H9 (cell line): Measurements from ENCODE around the gene GSTO1. TPM values are rescaled to one million over a fixed set of nuclear protein-coding genes. Genes with fewer than 3 reads are reported as not detected.

ENCODE experiments used
- DNase-seq: peaks from one replicate; pipeline ENCODE4 v3.0.0-alpha.2; 2017
- H2AFZ ChIP-seq: one replicate; pipeline ENCODE4 v1.6.1; 2013; ENCODE audit warnings: mild to moderate bottlenecking, low read length, control low read depth, moderate library complexity
- H2AK5ac ChIP-seq: 2 replicates; pipeline ENCODE4 v1.6.1; 2013; ENCODE audit warnings: low read length, control low read depth, mixed read lengths; ENCODE audit not compliant: insufficient read length
- H2BK120ac ChIP-seq: one replicate; pipeline ENCODE4 v1.6.1; 2013; ENCODE audit warnings: low read depth, mild to moderate bottlenecking, low read length, control low read depth, inconsistent platforms; ENCODE audit not compliant: poor library complexity, severe bottlenecking
- H2BK12ac ChIP-seq: 2 replicates; pipeline ENCODE4 v1.6.1; 2013; ENCODE audit warnings: low read length, control low read depth, mixed read lengths, low read depth; ENCODE audit not compliant: insufficient read length
- H2BK15ac ChIP-seq: 2 replicates; pipeline ENCODE4 v1.6.1; 2013; ENCODE audit warnings: low read depth, low read length, control low read depth
- H2BK20ac ChIP-seq: one replicate; pipeline ENCODE4 v1.6.1; 2013; ENCODE audit warnings: low read depth, mild to moderate bottlenecking, low read length, control low read depth, inconsistent platforms; ENCODE audit not compliant: poor library complexity, severe bottlenecking
- H2BK5ac ChIP-seq: 2 replicates; pipeline ENCODE4 v1.6.1; 2013; ENCODE audit warnings: low read length, control low read depth, mixed read lengths; ENCODE audit not compliant: insufficient read length
- H3K14ac ChIP-seq: 2 replicates; pipeline ENCODE4 v1.6.1; 2013; ENCODE audit warnings: low read length, control low read depth; ENCODE audit not compliant: insufficient read depth
- H3K18ac ChIP-seq: 2 replicates; pipeline ENCODE4 v1.6.1; 2013; ENCODE audit warnings: low read depth, mild to moderate bottlenecking, mixed read lengths, low read length, control low read depth; ENCODE audit not compliant: insufficient read length
- H3K23ac ChIP-seq: 2 replicates; pipeline ENCODE4 v1.6.1; 2013; ENCODE audit warnings: low read length, control low read depth, mixed read lengths, low read depth; ENCODE audit not compliant: insufficient read length
- H3K23me2 ChIP-seq: 2 replicates; pipeline ENCODE4 v1.6.1; 2013; ENCODE audit warnings: low read depth, mild to moderate bottlenecking, mixed read lengths, low read length, control low read depth; ENCODE audit not compliant: insufficient read length, poor library complexity, severe bottlenecking
- H3K27ac ChIP-seq: 2 replicates; pipeline ENCODE4 v1.5.1; 2013; ENCODE audit warnings: low read length, control low read depth, mixed read lengths, low read depth; ENCODE audit not compliant: insufficient read length
- H3K27me3 ChIP-seq: 2 replicates; pipeline ENCODE4 v1.6.1; 2013; ENCODE audit warnings: low read length, control low read depth, inconsistent platforms; ENCODE audit not compliant: insufficient read depth
- H3K4ac ChIP-seq: 2 replicates; pipeline ENCODE4 v1.6.1; 2013; ENCODE audit warnings: low read depth, mild to moderate bottlenecking, control low read depth, inconsistent platforms, low read length, moderate library complexity
- H3K4me1 ChIP-seq: 2 replicates; pipeline ENCODE4 v1.6.1; 2013; ENCODE audit warnings: low read length, control low read depth, inconsistent platforms; ENCODE audit not compliant: insufficient read depth
- H3K4me2 ChIP-seq: 2 replicates; pipeline ENCODE4 v1.6.1; 2013; ENCODE audit warnings: low read length, control low read depth, mixed read lengths; ENCODE audit not compliant: insufficient read length, insufficient read depth
- H3K56ac ChIP-seq: 2 replicates; pipeline ENCODE4 v1.6.1; 2013; ENCODE audit warnings: low read depth, mild to moderate bottlenecking, mixed read lengths, low read length, control low read depth; ENCODE audit not compliant: insufficient read length
- H3K79me1 ChIP-seq: 2 replicates; pipeline ENCODE4 v1.6.1; 2013; ENCODE audit warnings: low read depth, mild to moderate bottlenecking, moderate library complexity, low read length, control low read depth, inconsistent platforms; ENCODE audit not compliant: insufficient read depth, poor library complexity, severe bottlenecking
- H3K79me2 ChIP-seq: 2 replicates; pipeline ENCODE4 v1.6.1; 2013; ENCODE audit warnings: low read length, control low read depth, inconsistent platforms; ENCODE audit not compliant: insufficient read depth
- H3K9ac ChIP-seq: 2 replicates; pipeline ENCODE4 v1.6.1; 2013; ENCODE audit warnings: low read length, control low read depth, mixed read lengths; ENCODE audit not compliant: insufficient read length; ENCODE audit errors: extremely low read depth
- H3K9me3 ChIP-seq: one replicate; pipeline ENCODE4 v1.6.1; 2013; ENCODE audit warnings: low read depth, low read length, inconsistent platforms; ENCODE audit not compliant: control insufficient read depth
- H3T11ph ChIP-seq: one replicate; pipeline ENCODE4 v1.6.1; 2013; ENCODE audit warnings: mild to moderate bottlenecking, low read length, control low read depth, inconsistent platforms
- H4K20me1 ChIP-seq: one replicate; pipeline ENCODE4 v1.6.1; 2013; ENCODE audit not compliant: control insufficient read depth, insufficient read length, insufficient read depth
- H4K5ac ChIP-seq: 2 replicates; pipeline ENCODE4 v1.6.1; 2013; ENCODE audit warnings: low read depth, mild to moderate bottlenecking, mixed read lengths, low read length, control low read depth; ENCODE audit not compliant: insufficient read length
- H4K8ac ChIP-seq: replicated peaks from 2 replicates; pipeline ENCODE4 v1.6.1; 2013; ENCODE audit warnings: low read length, control low read depth, mixed read lengths, low read depth; ENCODE audit not compliant: insufficient read length
- H4K91ac ChIP-seq: 2 replicates; pipeline ENCODE4 v1.6.1; 2013; ENCODE audit warnings: low read depth, mild to moderate bottlenecking, moderate library complexity, mixed read lengths, low read length, control low read depth; ENCODE audit not compliant: insufficient read length
- H3K27ac Mint-ChIP-seq, 3 experiments: 2 replicates in 2 of 3; 3 replicates in 1 of 3; pipeline ENCODE4 v1.8.0; 2020 to 2021; ENCODE audit warnings: mixed read lengths in 3 of 3, mild to moderate bottlenecking in 1 of 3, moderate library complexity in 1 of 3
- H3K27me3 Mint-ChIP-seq: 2 replicates; pipeline ENCODE4 v1.8.0; 2021; ENCODE audit warnings: low read depth, mild to moderate bottlenecking, moderate library complexity, mixed read lengths
- H3K36me3 Mint-ChIP-seq, 3 experiments: 2 replicates in 2 of 3; 3 replicates in 1 of 3; pipeline ENCODE4 v1.8.0; 2020 to 2021; ENCODE audit warnings: low read depth in 3 of 3, mixed read lengths in 3 of 3; ENCODE audit not compliant: insufficient read depth in 1 of 3
- H3K4me1 Mint-ChIP-seq, 2 experiments: 2 replicates each; pipeline ENCODE4 v1.8.0; 2020; ENCODE audit warnings: mixed read lengths in 2 of 2
- H3K4me3 Mint-ChIP-seq, 2 experiments: 2 replicates in 1 of 2; 3 replicates in 1 of 2; pipeline ENCODE4 v1.8.0; 2020 to 2021; ENCODE audit warnings: mild to moderate bottlenecking in 2 of 2, mixed read lengths in 2 of 2, moderate library complexity in 1 of 2
- H3K9me3 Mint-ChIP-seq, 2 experiments: 2 replicates in 1 of 2; 3 replicates in 1 of 2; pipeline ENCODE4 v1.8.0; 2020; ENCODE audit warnings: mild to moderate bottlenecking in 2 of 2, mixed read lengths in 2 of 2, moderate library complexity in 1 of 2
- CTCF ChIP-seq: fragments of 200-600 bp; sonication (generic); conservative IDR thresholded peaks from 3 replicates; pipeline ENCODE4 v1.8.0; 2021; ENCODE audit warnings: antibody characterized with exemption, mild to moderate bottlenecking
- WGBS: extraction: QIAGEN DNeasy Blood & Tissue Kit; methylation state at CpG from one replicate; pipeline ENCODE4 v1.1.7; 2013; ENCODE audit warnings: missing lambda C conversion rate, low lambda C conversion rate, mixed read lengths; ENCODE audit not compliant: insufficient read length; ENCODE audit errors: extremely low coverage; 5-methylcytosine and 5-hydroxymethylcytosine counted together
- total RNA-seq: library from RNA; stranded (reverse); gene quantifications from 2 replicates; pipeline ENCODE4 v1.2.1, GENCODE V29; 2021

Gene GSTO1
- total RNA-seq, 1 experiment from 2014 or later: 114 TPM

DNA sequence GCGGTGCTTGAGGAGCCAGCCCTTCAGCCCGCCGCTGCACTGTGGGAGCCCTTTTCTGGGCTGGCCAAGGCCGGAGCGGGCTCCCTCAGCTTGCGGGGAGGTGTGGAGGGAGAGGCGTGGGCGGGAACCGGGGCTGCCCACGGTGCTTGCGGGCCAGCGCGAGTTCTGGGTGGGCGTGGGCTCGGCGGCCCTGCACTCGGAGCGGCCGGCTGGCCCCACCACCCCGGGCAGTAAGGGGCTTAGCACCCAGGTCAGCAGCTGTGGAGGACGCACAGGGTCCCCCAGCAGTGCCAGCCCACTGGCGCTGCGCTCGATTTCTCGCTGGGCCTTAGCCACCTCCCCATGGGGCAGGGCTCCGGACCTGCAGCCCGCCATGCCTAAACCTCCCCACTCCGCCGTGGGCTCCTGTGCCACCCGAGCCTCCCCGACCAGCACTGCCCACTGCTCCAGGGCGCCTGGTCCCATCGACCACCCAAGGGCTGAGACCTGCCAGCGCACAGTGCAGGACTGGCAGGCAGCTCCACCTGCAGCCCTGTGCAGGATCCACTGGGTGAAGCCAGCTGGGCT, 9.5 kb upstream of the GSTO1 start:
- no peak for DNase-seq
- H3K23ac ChIP-seq: no peak overlapping the region
- no peak overlapping the region for H4K8ac ChIP-seq

More for the DNA sequence above, 9.5 kb upstream of the GSTO1 start:
- TF ChIP-seq CTCF: no peak
- Mint-ChIP-seq H3K4me1 (peaks cover 0 to 4% of the 10 kb centered on the region in 2 experiments; a peak in 1 of 4 replicates), H3K4me3 (no peak overlapping the region), H3K36me3 (peaks cover 0 to 5% (median 0%) of the 10 kb centered on the region in 3 experiments; a peak in 1 of 7 replicates), H3K27me3 (peaks cover 1% of the 10 kb centered on the region), H3K27ac (no peak overlapping the region), H3K9me3 (peaks cover 0 to 12% of the 10 kb centered on the region in 2 experiments; a peak in 3 of 5 replicates)
- no peak overlapping the region for H3K4ac ChIP-seq
- no peak overlapping the region for H2BK12ac ChIP-seq
- no peak overlapping the region for H3K56ac ChIP-seq
- H2AK5ac ChIP-seq: no peak overlapping the region
- no peak overlapping the region for H3K27ac ChIP-seq
- no peak overlapping the region for H3K18ac ChIP-seq
- H3K23me2 ChIP-seq: no peaks in the 10 kb centered on the region
- no peak overlapping the region for H3K9ac ChIP-seq
- no peak overlapping the region for H3K14ac ChIP-seq
- H4K20me1 ChIP-seq: no peaks in the 10 kb centered on the region
- H2BK20ac ChIP-seq: no peak overlapping the region
- no peaks in the 10 kb centered on the region for H3K79me1 ChIP-seq
- no peak overlapping the region for H2BK15ac ChIP-seq
- H3K79me2 ChIP-seq: no peaks in the 10 kb centered on the region
- no peak overlapping the region for H3T11ph ChIP-seq
- H3K4me1 ChIP-seq: no peaks in the 10 kb centered on the region
- H3K27me3 ChIP-seq: no peaks in the 10 kb centered on the region
- no peak overlapping the region for H4K5ac ChIP-seq
- H2BK5ac ChIP-seq: no peak overlapping the region
- H2AFZ ChIP-seq: no peak overlapping the region
- no peaks in the 10 kb centered on the region for H3K9me3 ChIP-seq
- no CpG with 5 or more reads among the region's 34 CpGs for WGBS
- no peak overlapping the region for H3K4me2 ChIP-seq
- no peak overlapping the region for H2BK120ac ChIP-seq
- no peak overlapping the region for H4K91ac ChIP-seq
